SU-DHL-6 (cell line): ENCODE data around the gene SYT13.

ENCODE experiments used
- CTCF ChIP-seq: fragments of 200-600 bp; sonication (generic); IDR thresholded peaks from one replicate; pipeline ENCODE4 v1.5.1; 2017; ENCODE audit warnings: antibody characterized with exemption, mild to moderate bottlenecking, low read length, moderate library complexity; ENCODE audit not compliant: insufficient read depth, poor library complexity, severe bottlenecking
- EZH2phosphoT487 ChIP-seq: fragments of 200-600 bp; sonication (generic), shearing (Covaris generic); conservative IDR thresholded peaks from 2 replicates; pipeline ENCODE4 v1.6.1; 2018; ENCODE audit warnings: mild to moderate bottlenecking, antibody characterized with exemption, low read length, moderate library complexity, mixed read lengths

DNA sequence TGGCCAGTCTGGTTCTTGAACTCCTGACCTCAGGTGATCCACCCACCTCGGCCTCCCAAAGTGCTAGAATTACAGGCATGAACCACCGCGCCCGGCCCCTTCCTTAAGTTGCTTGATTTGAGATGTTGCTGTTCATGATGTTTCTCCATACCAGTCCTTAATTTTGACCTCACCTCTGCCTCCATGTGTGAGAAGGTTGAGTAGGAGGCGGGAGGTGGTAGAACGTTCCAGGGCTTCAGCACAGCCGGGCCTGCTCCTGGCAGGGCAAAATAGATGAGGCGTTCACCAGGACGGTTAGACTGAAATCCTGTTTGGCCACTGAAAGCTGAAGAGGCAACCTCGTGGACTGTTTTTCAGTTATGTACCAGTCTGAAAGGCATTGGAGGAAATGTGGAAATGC lies 48.3 kb upstream of the SYT13 start:
- TF ChIP-seq CTCF (no peak), EZH2phosphoT487 (no peak)
